Measurements from ENCODE around the gene ATP6V1G3. TPM values are rescaled to one million over a fixed set of nuclear protein-coding genes. Genes with fewer than 3 reads are reported as not detected.

The ATP6V1G3 gene
- total and polyA plus RNA-seq, 8 donors: not detected

- H3K36me3 ChIP-seq: no peaks in the 10 kb centered on the region
- FAIRE-seq (no peak), ATAC-seq (no peak), DNase-seq (no peak)
- TF ChIP-seq, protein P1, sequence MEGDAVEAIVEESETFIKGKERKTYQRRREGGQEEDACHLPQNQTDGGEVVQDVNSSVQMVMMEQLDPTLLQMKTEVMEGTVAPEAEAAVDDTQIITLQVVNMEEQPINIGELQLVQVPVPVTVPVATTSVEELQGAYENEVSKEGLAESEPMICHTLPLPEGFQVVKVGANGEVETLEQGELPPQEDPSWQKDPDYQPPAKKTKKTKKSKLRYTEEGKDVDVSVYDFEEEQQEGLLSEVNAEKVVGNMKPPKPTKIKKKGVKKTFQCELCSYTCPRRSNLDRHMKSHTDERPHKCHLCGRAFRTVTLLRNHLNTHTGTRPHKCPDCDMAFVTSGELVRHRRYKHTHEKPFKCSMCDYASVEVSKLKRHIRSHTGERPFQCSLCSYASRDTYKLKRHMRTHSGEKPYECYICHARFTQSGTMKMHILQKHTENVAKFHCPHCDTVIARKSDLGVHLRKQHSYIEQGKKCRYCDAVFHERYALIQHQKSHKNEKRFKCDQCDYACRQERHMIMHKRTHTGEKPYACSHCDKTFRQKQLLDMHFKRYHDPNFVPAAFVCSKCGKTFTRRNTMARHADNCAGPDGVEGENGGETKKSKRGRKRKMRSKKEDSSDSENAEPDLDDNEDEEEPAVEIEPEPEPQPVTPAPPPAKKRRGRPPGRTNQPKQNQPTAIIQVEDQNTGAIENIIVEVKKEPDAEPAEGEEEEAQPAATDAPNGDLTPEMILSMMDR (IDR thresholded peaks at IDR 0.05): no peak
- H3K27me3 ChIP-seq: no peaks in the 10 kb centered on the region
- H3K27ac ChIP-seq: no peak overlapping the region
- intact Hi-C loops (cut with DNase I): no loop called here
- H3K4me1 ChIP-seq: no peaks in the 10 kb centered on the region
- no peak overlapping the region for H3K4me3 ChIP-seq
- WGBS, 2 donors: 83 to 89% methylated on average over 2 of the region's 2 CpGs
- H3K9me3 ChIP-seq: no peaks in the 10 kb centered on the region
Observed at GRCh38 chr1:198575798-198576641, 35.5 kb upstream of the ATP6V1G3 start.

- Histone ChIP-seq H3K9me3 (no peaks in the 10 kb centered on the region), H3K4me3 (no peak overlapping the region), H3K27me3 (no peaks in the 10 kb centered on the region), H3K36me3 (no peaks in the 10 kb centered on the region), H3K4me1 (no peaks in the 10 kb centered on the region), H3K27ac (no peak overlapping the region)
- DNase-seq (no peak), FAIRE-seq (no peak), ATAC-seq (no peak)
- intact Hi-C loops (cut with DNase I): no loop called here
- TF ChIP-seq, protein P1 (IDR thresholded peaks at IDR 0.05): no peak
- 45 to 70% methylated on average over 1 of the region's 1 CpG for WGBS, 2 donors
Observed at GRCh38 chr1:198575292-198575691, 34.8 kb upstream of the ATP6V1G3 start.

DNA sequence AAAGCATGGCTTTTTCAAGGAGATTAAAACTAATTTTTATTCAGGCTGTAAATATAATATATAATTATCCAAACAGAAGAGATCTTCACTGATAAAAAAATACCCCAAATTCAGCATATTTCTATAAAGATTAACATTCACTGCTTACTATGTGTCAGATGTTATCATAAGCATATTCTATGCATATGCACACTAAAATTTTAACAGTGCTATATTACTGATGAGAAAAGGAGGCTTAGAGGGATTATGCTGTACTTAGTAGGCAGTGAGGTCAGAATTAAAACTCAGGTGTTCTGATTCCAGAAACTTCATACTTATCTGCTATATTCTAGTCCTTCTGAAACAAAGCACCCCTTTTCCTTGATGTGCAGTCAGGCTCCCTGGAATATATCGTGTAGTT is 33.8 kb upstream of the ATP6V1G3 start:
- no peak for FAIRE-seq

DNA sequence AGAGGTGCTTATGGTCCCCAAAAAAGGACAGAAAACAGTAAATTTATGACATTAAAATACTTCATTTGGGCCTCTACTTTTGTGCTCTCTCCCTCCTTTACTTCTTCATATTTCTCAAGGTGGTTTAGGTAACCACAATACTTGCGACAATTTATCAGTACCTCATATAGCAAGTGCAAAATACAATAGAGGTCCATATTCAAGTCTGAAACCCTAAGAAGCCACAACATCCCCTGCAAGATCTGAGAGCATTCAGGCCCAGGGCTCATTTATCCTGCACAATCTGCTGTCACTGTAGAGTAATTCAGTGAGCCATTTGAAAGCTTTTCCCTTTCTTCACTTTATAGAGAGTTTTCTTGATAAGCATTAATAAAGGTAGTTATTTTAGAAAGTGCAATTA is 24.2 kb upstream of the ATP6V1G3 start:
- Histone ChIP-seq H3K9me3 (no peaks in the 10 kb centered on the region), H3K36me3 (no peaks in the 10 kb centered on the region), H3K4me1 (no peaks in the 10 kb centered on the region), H3K4me3 (no peak overlapping the region), H3K27ac (no peak overlapping the region), H3K27me3 (no peaks in the 10 kb centered on the region)
- DNase-seq: no peak
- TF ChIP-seq, protein P1 (IDR thresholded peaks at IDR 0.05): no peak
- WGBS, 2 donors: 94 to 100% methylated on average over 1 of the region's 1 CpG
- intact Hi-C loops (cut with DNase I): no loop called here
- no peak for FAIRE-seq
- ATAC-seq: no peak

More for the DNA sequence above, 33.8 kb upstream of the ATP6V1G3 start:
- 64 to 80% methylated on average over 1 of the region's 1 CpG for WGBS, 2 donors
- H3K4me3 ChIP-seq: no peak overlapping the region
- no peak for DNase-seq
- no peaks in the 10 kb centered on the region for H3K36me3 ChIP-seq
- H3K4me1 ChIP-seq: no peaks in the 10 kb centered on the region
- intact Hi-C loops (cut with DNase I): no loop called here
- TF ChIP-seq, protein P1 (IDR thresholded peaks at IDR 0.05): no peak
- ATAC-seq: no peak
- H3K27ac ChIP-seq: no peak overlapping the region
- no peaks in the 10 kb centered on the region for H3K27me3 ChIP-seq
- no peaks in the 10 kb centered on the region for H3K9me3 ChIP-seq

- Histone ChIP-seq H3K9me3 (no peaks in the 10 kb centered on the region), H3K36me3 (no peaks in the 10 kb centered on the region), H3K27ac (no peak overlapping the region), H3K4me1 (no peaks in the 10 kb centered on the region), H3K4me3 (no peak overlapping the region), H3K27me3 (no peaks in the 10 kb centered on the region)
- DNase-seq (no peak), FAIRE-seq (no peak), ATAC-seq (no peak)
- intact Hi-C loops (cut with DNase I): no loop called here
- TF ChIP-seq, protein P1 (IDR thresholded peaks at IDR 0.05): no peak
Observed at GRCh38 chr1:198564157-198564556, 23.7 kb upstream of the ATP6V1G3 start.
